BE2C (cell line): ENCODE data around the gene GTSE1.

Experiments
- DNase-seq: peaks from one replicate; pipeline ENCODE4 v3.0.0-alpha.2; 2020
- H3K27me3 ChIP-seq: fragments of 250-450 bp; sonication (Bioruptor Pico); 2 replicates; pipeline ENCODE4 v1.5.1; 2020; ENCODE audit warnings: mild to moderate bottlenecking
- H3K36me3 ChIP-seq: fragments of 250-450 bp; sonication (Bioruptor Pico); 2 replicates; pipeline ENCODE4 v1.5.1; 2020; ENCODE audit warnings: mild to moderate bottlenecking
- H3K4me1 ChIP-seq: fragments of 250-450 bp; sonication (Bioruptor Pico); 2 replicates; pipeline ENCODE4 v1.5.1; 2020
- H3K4me3 ChIP-seq: 2 replicates; pipeline ENCODE4 v1.5.1; 2011; ENCODE audit warnings: low read depth, low read length
- H3K9me3 ChIP-seq: fragments of 250-450 bp; sonication (Bioruptor Pico); 2 replicates; pipeline ENCODE4 v1.5.1; 2020
- CTCF ChIP-seq: IDR thresholded peaks from 2 replicates; pipeline ENCODE4 v1.5.1; 2012; ENCODE audit warnings: mild to moderate bottlenecking, low read depth, low read length

The GTSE1 gene

GRCh38 chr22:46349238-46349637 lies 52.6 kb downstream of the GTSE1 start:
- peaks cover 20% of the 10 kb centered on the region for H3K4me1 ChIP-seq
- no peak overlapping the region for H3K4me3 ChIP-seq
- TF ChIP-seq CTCF: no peak
- no peaks in the 10 kb centered on the region for H3K27me3 ChIP-seq
- no peaks in the 10 kb centered on the region for H3K9me3 ChIP-seq
- H3K36me3 ChIP-seq: peaks cover 91% of the 10 kb centered on the region
- DNase-seq: no peak

- DNase-seq: no peak
- peaks cover 22% of the 10 kb centered on the region for H3K4me1 ChIP-seq
- no peaks in the 10 kb centered on the region for H3K27me3 ChIP-seq
- peaks cover 91% of the 10 kb centered on the region for H3K36me3 ChIP-seq
- H3K4me3 ChIP-seq: no peak overlapping the region
- no peak for TF ChIP-seq CTCF
- no peaks in the 10 kb centered on the region for H3K9me3 ChIP-seq
Observed at GRCh38 chr22:46349681-46350080, 53.0 kb downstream of the GTSE1 start.

- Histone ChIP-seq H3K9me3 (no peaks in the 10 kb centered on the region), H3K36me3 (peaks cover 91% of the 10 kb centered on the region), H3K4me1 (peaks cover 22% of the 10 kb centered on the region), H3K27me3 (no peaks in the 10 kb centered on the region), H3K4me3 (no peak overlapping the region)
- DNase-seq: no peak
- no peak for TF ChIP-seq CTCF
Observed at GRCh38 chr22:46350121-46350520, 53.5 kb downstream of the GTSE1 start.

GRCh38 chr22:46350646-46351045 lies 54.0 kb downstream of the GTSE1 start:
- no peak for DNase-seq
- H3K36me3 ChIP-seq: peaks cover 90% of the 10 kb centered on the region
- no peaks in the 10 kb centered on the region for H3K9me3 ChIP-seq
- no peaks in the 10 kb centered on the region for H3K27me3 ChIP-seq
- TF ChIP-seq CTCF: no peak
- peaks cover 22% of the 10 kb centered on the region for H3K4me1 ChIP-seq
- no peak overlapping the region for H3K4me3 ChIP-seq

- Histone ChIP-seq H3K4me3 (no peak overlapping the region), H3K36me3 (peaks cover 90% of the 10 kb centered on the region), H3K27me3 (no peaks in the 10 kb centered on the region), H3K9me3 (no peaks in the 10 kb centered on the region), H3K4me1 (peaks cover 22% of the 10 kb centered on the region)
- TF ChIP-seq CTCF: no peak
- DNase-seq: no peak
Observed at GRCh38 chr22:46351131-46351735, 54.6 kb downstream of the GTSE1 start.

- H3K36me3 ChIP-seq: peaks cover 90% of the 10 kb centered on the region
Observed at GRCh38 chr22:46351767-46352166, 55.1 kb downstream of the GTSE1 start.

More at GRCh38 chr22:46351767-46352166, 55.1 kb downstream of the GTSE1 start:
- no peak for TF ChIP-seq CTCF
- Histone ChIP-seq H3K4me3 (no peak overlapping the region), H3K4me1 (peaks cover 22% of the 10 kb centered on the region), H3K27me3 (no peaks in the 10 kb centered on the region), H3K9me3 (no peaks in the 10 kb centered on the region)
- DNase-seq: no peak
